ENCODE data around the gene GRAMD4. TPM values are rescaled to one million over a fixed set of nuclear protein-coding genes. Genes with fewer than 3 reads are reported as not detected.
A peak's percentile ranks its signal among the peaks of the same experiment; 100 is the strongest.

The GRAMD4 gene
- polyA plus RNA-seq, 3 donors, result 9.5 to 33.3 (median 12.6) TPM

DNA sequence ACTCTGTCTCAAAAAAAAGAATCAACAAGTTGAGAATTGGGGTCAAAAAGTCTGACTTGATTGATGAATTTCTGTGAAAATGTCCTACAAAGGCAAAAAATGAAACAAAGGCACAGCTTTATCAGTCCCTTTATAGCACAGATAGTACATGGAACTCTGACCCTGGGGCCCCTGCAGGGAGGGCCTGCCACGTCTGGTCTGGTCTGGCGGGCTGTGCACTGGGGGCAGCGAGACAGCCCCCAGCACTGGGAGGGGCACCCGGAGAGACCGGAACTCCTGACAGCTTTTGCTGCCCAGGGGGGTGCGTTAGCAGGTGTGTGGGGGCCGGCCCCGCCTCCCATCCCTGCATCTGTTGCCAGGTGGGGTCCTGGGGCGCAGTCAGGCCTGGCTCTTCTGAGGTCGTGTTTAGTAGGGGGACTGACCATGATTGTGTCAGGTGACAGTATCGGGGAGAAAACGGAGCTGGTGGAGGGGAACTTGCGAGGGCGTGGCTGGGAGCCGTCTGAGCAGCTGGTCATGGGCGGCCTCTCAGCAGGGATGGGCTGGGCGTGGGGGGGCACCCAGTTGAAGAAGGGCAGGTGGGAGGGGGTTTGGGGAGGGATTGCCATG lies 51.7 kb downstream of the GRAMD4 start:
- peaks cover 37% of the 10 kb centered on the region for H3K4me1 Mint-ChIP-seq
- peaks cover 45% of the 10 kb centered on the region for H4K20me1 ChIP-seq (ENCODE audit: insufficient read depth, low read length)
- H3K4me3 ChIP-seq (replicated peaks in 1 of 3; ENCODE audit: low read depth in 2 of 3, low read length in 3 of 3), result no peak overlapping the region
- peaks cover 0 to 2% (median 0%) of the 10 kb centered on the region in 7 donors for H3K9me3 Mint-ChIP-seq
- H3K79me2 ChIP-seq (ENCODE audit: insufficient read depth, low read length), result peaks cover 3% of the 10 kb centered on the region
- peaks cover 16 to 20% of the 10 kb centered on the region in 2 donors for H3K4me1 ChIP-seq (ENCODE audit: control insufficient read depth in 1 of 2, insufficient read depth in 2 of 2, low read length in 2 of 2)
- peaks cover 0 to 2% (median 0%) of the 10 kb centered on the region in 3 donors for H3K27me3 Mint-ChIP-seq (ENCODE audit: low read depth in 3 of 3)
- H3K9me3 ChIP-seq (replicated peaks in 1 of 2; ENCODE audit: control insufficient read depth in 1 of 2, insufficient read depth in 1 of 2, low read length in 2 of 2), result no peaks in the 10 kb centered on the region
- no peak overlapping the region for H2AFZ ChIP-seq (ENCODE audit: insufficient read depth, low read depth, low read length, poor library complexity, severe bottlenecking)
- H3K4me2 ChIP-seq (replicated peaks; ENCODE audit: extremely low read depth, low read length, poor library complexity, severe bottlenecking), result no peak overlapping the region
- intact Hi-C loops (cut with micrococcal nuclease), result no loop called here
- no peak overlapping the region for H3K27ac ChIP-seq (ENCODE audit: low read depth in 1 of 2, low read length in 2 of 2)
- TF ChIP-seq, protein P1, sequence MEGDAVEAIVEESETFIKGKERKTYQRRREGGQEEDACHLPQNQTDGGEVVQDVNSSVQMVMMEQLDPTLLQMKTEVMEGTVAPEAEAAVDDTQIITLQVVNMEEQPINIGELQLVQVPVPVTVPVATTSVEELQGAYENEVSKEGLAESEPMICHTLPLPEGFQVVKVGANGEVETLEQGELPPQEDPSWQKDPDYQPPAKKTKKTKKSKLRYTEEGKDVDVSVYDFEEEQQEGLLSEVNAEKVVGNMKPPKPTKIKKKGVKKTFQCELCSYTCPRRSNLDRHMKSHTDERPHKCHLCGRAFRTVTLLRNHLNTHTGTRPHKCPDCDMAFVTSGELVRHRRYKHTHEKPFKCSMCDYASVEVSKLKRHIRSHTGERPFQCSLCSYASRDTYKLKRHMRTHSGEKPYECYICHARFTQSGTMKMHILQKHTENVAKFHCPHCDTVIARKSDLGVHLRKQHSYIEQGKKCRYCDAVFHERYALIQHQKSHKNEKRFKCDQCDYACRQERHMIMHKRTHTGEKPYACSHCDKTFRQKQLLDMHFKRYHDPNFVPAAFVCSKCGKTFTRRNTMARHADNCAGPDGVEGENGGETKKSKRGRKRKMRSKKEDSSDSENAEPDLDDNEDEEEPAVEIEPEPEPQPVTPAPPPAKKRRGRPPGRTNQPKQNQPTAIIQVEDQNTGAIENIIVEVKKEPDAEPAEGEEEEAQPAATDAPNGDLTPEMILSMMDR (IDR thresholded peaks at IDR 0.05), result no peak
- H3K36me3 ChIP-seq (replicated peaks in 1 of 2; ENCODE audit: control insufficient read depth in 1 of 2, insufficient read depth in 2 of 2, low read length in 2 of 2), result peaks cover 79 to 83% of the 10 kb centered on the region in 2 donors
- H3K9ac ChIP-seq (ENCODE audit: insufficient read depth, low read length, poor library complexity, severe bottlenecking), result no peak overlapping the region
- H3K27me3 ChIP-seq (ENCODE audit: control insufficient read depth in 2 of 2, insufficient read depth in 2 of 2, low read length in 2 of 2), result no peaks in the 10 kb centered on the region
- peak overlapping the region in 1 of 2 donors; percentile 66 for H3K4me3 Mint-ChIP-seq
- H3K36me3 Mint-ChIP-seq, result peaks cover 46 to 82% of the 10 kb centered on the region in 2 donors
- no peak for DNase-seq
- peak overlapping the region in 1 of 7 donors; percentile 55 for H3K27ac Mint-ChIP-seq
- 53% methylated on average over 17 of the region's 17 CpGs for WGBS (ENCODE audit: insufficient coverage)

GRCh38 chr22:46672731-46673130 lies 52.5 kb downstream of the GRAMD4 start:
- Mint-ChIP-seq H3K4me3 (no peak overlapping the region), H3K27me3 (ENCODE audit: low read depth in 3 of 3) (peaks cover 0 to 2% (median 0%) of the 10 kb centered on the region in 3 donors), H3K9me3 (peaks cover 0 to 2% (median 0%) of the 10 kb centered on the region in 7 donors), H3K4me1 (peaks cover 37% of the 10 kb centered on the region), H3K36me3 (peaks cover 50 to 82% of the 10 kb centered on the region in 2 donors), H3K27ac (peak overlapping the region in 2 of 7 donors; percentile 13 to 72)
- H3K27me3 ChIP-seq (ENCODE audit: control insufficient read depth in 2 of 2, insufficient read depth in 2 of 2, low read length in 2 of 2), result no peaks in the 10 kb centered on the region
- H2AFZ ChIP-seq (ENCODE audit: insufficient read depth, low read depth, low read length, poor library complexity, severe bottlenecking), result no peak overlapping the region
- intact Hi-C loops (cut with micrococcal nuclease), result no loop called here
- no peak for DNase-seq
- no peak overlapping the region for H3K4me2 ChIP-seq (replicated peaks; ENCODE audit: extremely low read depth, low read length, poor library complexity, severe bottlenecking)
- no peak overlapping the region for H3K9ac ChIP-seq (ENCODE audit: insufficient read depth, low read length, poor library complexity, severe bottlenecking)
- H4K20me1 ChIP-seq (ENCODE audit: insufficient read depth, low read length), result peaks cover 45% of the 10 kb centered on the region
- H3K27ac ChIP-seq (ENCODE audit: low read depth in 1 of 2, low read length in 2 of 2), result no peak overlapping the region
- H3K4me1 ChIP-seq (ENCODE audit: control insufficient read depth in 1 of 2, insufficient read depth in 2 of 2, low read length in 2 of 2), result peaks cover 16 to 20% of the 10 kb centered on the region in 2 donors
- peaks cover 79 to 83% of the 10 kb centered on the region in 2 donors for H3K36me3 ChIP-seq (replicated peaks in 1 of 2; ENCODE audit: control insufficient read depth in 1 of 2, insufficient read depth in 2 of 2, low read length in 2 of 2)
- H3K9me3 ChIP-seq (replicated peaks in 1 of 2; ENCODE audit: control insufficient read depth in 1 of 2, insufficient read depth in 1 of 2, low read length in 2 of 2), result no peaks in the 10 kb centered on the region
- peaks cover 3% of the 10 kb centered on the region for H3K79me2 ChIP-seq (ENCODE audit: insufficient read depth, low read length)
- WGBS (ENCODE audit: insufficient coverage), result 16% methylated on average over 16 of the region's 18 CpGs
- TF ChIP-seq, protein P1 (IDR thresholded peaks at IDR 0.05), result no peak
- no peak overlapping the region for H3K4me3 ChIP-seq (replicated peaks in 1 of 3; ENCODE audit: low read depth in 2 of 3, low read length in 3 of 3)

Measured in CD14-positive monocyte (primary cell).